ENCODE results near the gene SCT.

The SCT gene

DNA sequence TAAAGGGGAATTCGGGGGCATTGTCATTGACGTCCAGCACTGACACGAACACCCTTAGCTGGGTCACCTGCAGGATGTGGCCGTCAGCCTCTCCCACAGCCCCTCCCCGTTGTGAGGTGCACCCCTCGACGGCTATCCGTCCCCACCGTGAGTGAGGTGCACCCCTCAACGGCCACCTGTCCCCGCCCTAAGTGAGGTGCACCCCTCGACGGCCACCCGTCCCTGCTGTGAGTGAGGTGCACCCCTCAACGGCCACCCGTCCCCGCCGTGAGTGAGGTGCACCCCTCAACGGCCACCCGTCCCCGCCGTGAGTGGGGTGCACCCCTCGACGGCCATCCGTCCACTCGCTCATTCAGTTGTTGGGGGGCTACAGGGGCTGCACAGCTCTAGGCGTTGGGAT is 5.1 kb downstream of the SCT start:
- DNase-seq (ENCODE audit: low read depth), result no peak

DNA sequence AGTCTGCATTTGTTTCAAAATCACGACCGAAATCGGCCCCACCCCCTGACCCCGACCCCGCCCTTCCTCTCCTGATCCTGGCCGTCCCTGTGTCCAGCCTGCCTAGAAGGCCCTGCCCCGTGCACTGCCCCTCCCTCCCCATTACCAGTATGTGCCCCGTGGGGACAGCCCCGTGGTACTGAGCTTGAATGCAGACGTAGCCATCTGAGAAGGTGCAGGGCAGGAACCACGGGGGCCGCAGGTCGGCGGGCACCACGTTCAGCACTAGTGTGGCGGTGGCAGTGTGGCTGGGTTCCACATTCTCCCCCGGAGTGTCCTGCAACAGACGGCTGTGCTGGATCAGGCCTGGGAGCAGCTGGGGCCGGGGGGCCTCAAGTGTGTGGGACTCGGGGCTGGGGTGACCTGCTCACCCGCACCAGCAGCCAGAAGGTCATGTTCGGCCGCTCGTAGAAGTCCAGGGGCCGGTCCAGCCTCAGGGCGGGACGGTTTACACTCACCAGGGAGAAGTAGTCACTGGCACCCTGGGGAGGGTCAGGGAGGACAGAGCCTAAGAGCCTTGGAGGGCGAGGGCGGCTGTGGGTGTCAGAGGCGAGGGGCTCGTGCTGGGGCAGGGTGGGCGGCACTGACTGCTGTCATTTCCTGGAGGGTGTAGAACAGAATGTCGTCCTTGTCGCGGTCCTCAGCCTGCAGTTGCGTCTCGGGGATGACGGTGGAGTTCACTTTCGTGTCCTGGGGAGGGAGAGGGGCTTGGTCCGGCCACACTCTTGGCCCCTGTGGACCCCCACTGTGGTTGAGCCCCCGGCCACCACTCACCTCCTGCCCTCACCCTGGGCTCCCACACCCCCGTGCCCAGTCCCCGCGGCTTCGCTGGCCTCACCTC is 5.8 kb downstream of the SCT start:
- DNase-seq (ENCODE audit: low read depth), result no peak

GRCh38 chr11:620201-620600 is 6.8 kb downstream of the SCT start:
- no peak for DNase-seq (ENCODE audit: low read depth)

DNA sequence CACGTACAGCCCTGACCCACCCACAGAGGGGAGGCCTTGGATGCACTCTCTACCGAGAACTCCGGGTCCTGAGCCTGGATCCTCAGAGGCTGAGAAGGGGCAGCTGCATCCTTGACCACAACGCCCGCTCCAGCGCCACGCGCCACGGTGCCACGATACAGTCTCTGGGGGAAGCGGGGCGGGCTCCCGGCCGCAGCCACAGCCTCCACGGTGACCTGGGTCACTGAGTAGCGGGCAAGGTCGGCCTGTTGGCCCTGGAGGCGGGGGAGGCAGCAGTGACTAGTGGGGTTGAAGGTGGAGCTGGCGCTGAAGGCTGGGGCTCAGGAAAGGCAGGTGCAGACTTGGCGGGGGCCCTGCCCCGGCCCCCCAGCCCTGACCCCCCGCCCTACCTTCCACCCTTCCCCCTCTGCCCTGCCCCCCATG is 7.3 kb downstream of the SCT start:
- DNase-seq (ENCODE audit: low read depth), result no peak

- DNase-seq (ENCODE audit: low read depth), result no peak
These were observed 7.9 kb downstream of the SCT start for GRCh38 chr11:618856-619627.

GRCh38 chr11:617912-618682 is 8.9 kb downstream of the SCT start:
- DNase-seq (ENCODE audit: low read depth), result no peak

- no peak for DNase-seq (ENCODE audit: low read depth)
These were observed 9.6 kb downstream of the SCT start for GRCh38 chr11:617199-617911.

DNA sequence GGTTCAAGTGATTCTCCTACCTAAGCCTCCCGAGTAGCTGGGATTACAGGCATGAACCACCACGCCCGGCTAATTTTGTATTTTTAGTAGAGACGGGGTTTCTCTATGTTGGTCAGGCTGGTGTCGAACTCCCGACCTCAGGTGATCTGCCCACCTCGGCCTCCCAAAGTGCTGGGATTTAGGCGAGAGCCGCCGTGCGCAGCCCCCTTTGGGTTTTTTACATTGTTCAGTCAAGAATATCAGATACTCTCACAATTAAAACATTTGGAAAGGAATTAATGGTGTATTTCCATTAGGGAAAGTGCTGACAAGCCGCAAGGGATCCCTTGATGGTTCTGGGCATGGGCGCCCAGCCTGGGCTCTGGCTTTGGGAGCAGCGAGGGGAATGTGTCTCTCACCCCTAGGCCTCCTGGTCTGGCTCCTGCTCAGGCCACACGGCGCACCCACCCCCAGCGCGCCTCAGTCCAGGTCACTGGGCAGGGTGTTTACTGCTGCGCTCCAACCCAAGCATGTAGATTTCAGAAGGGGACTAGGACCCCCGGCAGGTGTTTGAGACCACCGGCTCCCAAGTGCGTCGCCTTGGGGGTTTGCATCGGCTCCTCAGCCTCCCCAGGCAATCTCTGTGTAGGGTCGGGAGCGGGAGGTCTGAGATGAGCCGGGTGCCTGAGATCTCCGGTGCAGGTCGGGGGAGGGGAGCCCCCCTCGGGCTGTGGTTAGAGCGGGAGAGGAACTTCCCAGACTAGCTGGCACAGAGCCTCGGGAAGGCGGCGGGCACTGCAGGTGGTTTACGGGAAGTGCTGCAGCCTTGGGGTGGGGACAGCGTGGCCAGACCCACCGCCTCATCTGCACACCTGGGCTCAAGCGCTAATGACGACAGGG is 10.4 kb downstream of the SCT start:
- no peak for DNase-seq (ENCODE audit: low read depth)

DNA sequence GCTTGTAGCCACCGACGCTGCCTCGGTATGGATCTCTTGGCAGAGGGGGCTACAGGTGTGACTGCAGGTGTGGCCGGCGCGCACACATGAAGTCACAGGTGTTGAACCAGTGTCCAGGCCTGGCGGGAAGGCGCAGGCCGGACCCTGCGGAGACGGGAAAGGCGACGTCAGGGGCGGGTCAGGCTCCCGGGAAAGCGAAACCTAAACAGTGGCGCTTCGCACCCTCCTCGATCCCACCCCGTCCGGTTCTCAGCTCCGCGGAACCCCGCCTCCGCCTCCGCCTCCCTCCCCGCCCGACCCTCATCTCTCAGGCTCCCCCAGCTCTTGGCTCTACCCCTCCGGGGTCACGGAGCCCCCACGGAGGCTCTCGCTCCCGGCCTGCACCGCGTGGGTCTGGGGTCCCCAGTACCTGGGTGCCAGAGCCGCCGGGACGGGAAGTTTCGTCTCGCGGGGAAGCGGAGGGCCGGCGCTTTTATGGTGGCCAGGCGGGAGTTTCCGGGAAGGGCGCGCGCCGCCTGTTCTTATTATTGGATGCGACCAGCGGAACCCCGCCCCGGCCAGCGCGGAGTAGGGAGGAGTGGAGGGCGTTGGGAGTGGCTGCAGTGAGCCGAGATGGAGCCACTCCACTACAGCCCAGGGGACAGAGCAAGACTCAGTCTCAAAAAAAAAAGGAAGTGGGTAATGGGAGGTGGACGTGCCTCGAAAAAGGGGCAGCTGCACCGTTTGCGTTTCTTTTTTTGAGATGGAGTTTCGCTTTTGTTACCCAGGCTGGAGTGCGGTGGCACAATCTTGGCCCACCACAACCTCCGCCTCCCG is 11.3 kb downstream of the SCT start, which contains the start of gene IRF7:
Gene IRF7 (minus strand): TSS at position 447 of the 816 bp plus-strand sequence. CDS start 586 bp downstream, outside the sequence.
- peak; percentile 94 for DNase-seq (ENCODE audit: low read depth)

DNA sequence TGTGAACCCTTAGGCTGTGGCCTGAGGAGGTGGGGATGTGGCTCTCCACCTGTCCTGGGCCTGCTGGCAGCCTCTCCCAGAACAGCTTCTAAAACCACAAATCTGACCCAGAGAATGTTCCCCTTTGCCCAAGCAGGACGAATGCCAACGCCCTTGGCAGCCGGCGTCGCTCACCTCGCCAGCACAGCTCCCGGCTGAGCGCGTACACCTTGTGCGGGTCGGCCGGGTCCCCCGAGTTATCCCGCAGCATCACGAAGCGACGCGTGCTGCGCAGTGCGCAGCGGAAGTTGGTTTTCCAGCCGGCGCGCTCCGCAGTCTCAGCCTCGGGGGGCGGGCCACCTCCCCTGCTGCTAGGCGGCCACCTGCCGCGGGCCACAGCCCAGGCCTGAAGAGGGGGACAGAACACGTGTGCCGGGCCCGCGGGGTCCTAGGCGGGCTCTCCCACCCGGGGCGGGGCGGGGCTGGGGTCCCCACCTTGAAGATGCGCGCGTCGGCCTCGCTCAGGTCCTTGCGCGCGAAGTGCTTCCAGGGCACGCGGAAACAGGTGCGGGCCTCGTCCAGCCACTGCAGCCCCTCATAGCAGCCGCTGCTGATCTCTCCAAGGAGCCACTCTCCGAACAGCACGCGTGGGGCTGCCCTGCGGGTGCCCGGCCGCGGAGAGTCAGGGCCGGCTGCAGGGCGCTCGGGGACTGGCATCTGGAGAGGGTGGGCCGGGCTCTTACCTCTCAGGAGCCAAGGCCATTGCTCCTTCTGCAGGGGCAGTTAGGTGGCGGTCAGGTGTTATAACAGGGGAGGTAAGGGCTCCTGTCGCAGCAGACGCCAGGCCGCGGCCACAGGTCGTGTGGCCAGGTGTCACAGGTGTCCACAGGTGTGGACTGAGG is 12.1 kb downstream of the SCT start:
- DNase-seq (ENCODE audit: low read depth), result no peak

DNA sequence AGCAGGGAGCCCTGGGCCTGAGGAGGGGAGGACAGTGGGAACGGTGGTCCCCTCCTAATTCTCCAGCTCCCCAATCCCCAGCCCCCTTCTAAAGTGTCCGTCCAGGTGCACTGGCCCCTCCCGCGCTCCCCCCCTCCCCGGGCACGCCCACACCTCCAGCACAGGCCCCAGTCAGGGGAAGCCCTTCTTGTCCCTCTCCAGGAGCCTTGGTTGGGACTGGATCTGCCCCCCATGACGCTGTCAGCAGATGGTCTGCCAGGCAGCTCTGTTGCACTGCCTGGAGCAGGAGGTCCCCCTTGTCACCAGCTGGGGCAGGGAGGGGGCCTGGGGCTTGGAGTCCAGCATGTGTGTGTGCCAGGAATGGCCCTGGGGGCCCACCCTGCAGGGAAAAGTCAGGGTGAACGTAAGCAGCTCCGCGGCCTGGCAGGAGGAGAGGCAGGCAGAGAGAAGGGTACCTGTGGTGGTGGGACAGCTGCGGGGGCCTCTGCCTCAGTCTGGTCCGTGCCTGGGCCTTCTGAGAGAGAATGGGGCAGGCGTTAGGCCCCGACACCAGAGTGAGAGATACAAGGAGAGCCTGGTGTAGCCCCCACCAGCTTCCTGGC is 12.9 kb downstream of the SCT start:
- no peak for DNase-seq (ENCODE audit: low read depth)

DNA sequence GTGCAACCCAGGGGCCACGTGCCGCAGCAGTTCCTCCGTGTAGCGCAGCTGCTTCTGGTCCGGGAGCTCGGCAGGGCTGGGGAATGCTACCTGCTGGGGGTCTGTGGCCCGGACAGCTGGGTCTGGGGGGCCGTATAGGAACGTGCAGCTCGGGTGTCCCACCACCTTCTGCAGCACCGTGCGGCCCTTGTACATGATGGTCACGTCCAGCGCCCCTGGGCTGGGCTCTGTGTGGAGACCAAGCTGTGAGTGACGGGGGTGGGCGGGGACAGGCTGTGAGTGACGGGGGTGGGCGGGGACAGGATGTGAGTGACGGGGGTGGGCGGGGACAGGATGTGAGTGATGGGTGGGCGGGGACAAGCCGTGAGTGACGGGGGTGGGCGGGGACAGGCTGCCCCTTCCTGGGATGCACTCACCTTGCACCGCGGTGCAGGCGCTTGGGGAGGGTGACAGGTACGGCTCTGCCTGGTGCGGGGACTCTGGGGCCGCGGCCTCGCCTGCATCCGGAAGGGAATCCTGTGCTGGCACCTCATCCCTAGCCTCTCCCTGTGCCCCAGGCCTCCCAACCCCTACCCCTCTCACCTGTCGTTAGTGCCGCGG is 13.5 kb downstream of the SCT start:
- peak; percentile 69 for DNase-seq (ENCODE audit: low read depth)

GRCh38 chr11:612961-613300 is 14.1 kb downstream of the SCT start:
- no peak for DNase-seq (ENCODE audit: low read depth)

DNA sequence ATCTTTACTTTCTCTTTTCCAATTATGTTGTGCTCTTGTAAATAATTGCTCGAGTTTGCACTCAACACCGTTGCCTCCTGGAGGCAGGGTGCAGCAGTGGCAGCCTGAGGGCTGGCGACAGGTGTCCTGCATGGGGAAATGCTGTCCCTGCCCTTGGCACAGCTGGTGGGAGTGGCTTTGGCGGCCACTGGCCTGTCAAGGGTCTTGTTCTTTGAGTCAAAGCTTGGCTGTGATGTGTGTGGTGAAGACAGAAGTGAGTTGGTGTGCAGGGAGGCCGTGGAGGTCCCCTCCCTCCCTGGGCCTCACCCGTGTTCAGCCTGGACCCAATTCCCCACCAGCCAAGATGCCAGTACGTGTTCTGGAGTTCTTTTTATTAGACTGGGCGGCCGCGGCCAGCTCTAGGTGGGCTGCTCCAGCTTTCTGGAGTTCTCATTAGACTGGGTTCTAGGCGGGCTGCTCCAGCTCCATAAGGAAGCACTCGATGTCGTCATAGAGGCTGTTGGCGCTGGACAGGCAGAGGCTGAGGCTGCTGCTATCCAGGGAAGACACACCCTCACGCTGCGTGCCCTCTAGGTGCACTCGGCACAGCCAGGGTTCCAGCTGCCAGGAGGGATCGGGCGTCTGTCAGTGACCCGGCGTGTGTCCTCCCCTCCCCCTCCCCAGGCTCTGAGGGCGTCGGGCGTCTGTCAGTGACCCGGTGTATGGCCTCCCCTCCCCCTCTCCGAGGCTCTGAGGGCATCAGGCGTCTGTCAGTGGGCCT is 14.6 kb downstream of the SCT start:
- peak; percentile 27 for DNase-seq (ENCODE audit: low read depth)

GRCh38 chr11:611001-611996 is 15.7 kb downstream of the SCT start:
- DNase-seq (ENCODE audit: low read depth), result no peak

Data from EH (cell line).